Neuronal stem cell (in vitro differentiated cells): ENCODE data around the gene HLA-DRB1.
"Not testable (repeated sequence)": the region's sequence is repeated elsewhere in the genome, so short reads cannot be mapped to it uniquely, and the experiment has no call there.

ENCODE experiments used
- DNase-seq: peaks from one replicate; pipeline ENCODE4 v3.0.0-alpha.2; 2013; ENCODE audit warnings: low spot score
- H2AFZ ChIP-seq: one replicate; pipeline ENCODE4 v1.6.1; 2013; ENCODE audit warnings: mild to moderate bottlenecking, low read length, inconsistent platforms
- H2AK5ac ChIP-seq: 2 replicates; pipeline ENCODE4 v1.6.1; 2013; ENCODE audit warnings: low read depth, mild to moderate bottlenecking, inconsistent platforms, low read length, moderate library complexity, mixed read lengths
- H2BK120ac ChIP-seq: 2 replicates; pipeline ENCODE4 v1.6.1; 2013; ENCODE audit warnings: low read depth, mild to moderate bottlenecking, inconsistent platforms, low read length, moderate library complexity, mixed read lengths
- H2BK12ac ChIP-seq: one replicate; pipeline ENCODE4 v1.6.1; 2013; ENCODE audit warnings: low read length, inconsistent platforms
- H2BK15ac ChIP-seq: 2 replicates; pipeline ENCODE4 v1.6.1; 2013; ENCODE audit warnings: mild to moderate bottlenecking, low read length, inconsistent platforms, mixed read lengths
- H2BK5ac ChIP-seq: one replicate; pipeline ENCODE4 v1.6.1; 2013; ENCODE audit warnings: inconsistent platforms, mild to moderate bottlenecking, low read length, moderate library complexity
- H3K14ac ChIP-seq: one replicate; pipeline ENCODE4 v1.6.1; 2013; ENCODE audit warnings: low read length, inconsistent platforms
- H3K18ac ChIP-seq: 2 replicates; pipeline ENCODE4 v1.6.1; 2013; ENCODE audit warnings: low read length, inconsistent platforms
- H3K23ac ChIP-seq: 2 replicates; pipeline ENCODE4 v1.6.1; 2013; ENCODE audit warnings: low read depth, mild to moderate bottlenecking, mixed read lengths, low read length, inconsistent platforms; ENCODE audit not compliant: poor library complexity
- H3K27ac ChIP-seq: replicated peaks from 3 replicates; pipeline ENCODE4 v1.5.1; 2013; ENCODE audit warnings: low read length, inconsistent platforms
- H3K27me3 ChIP-seq, 3 experiments: 2 replicates each; pipeline ENCODE4 v1.6.1; 2013; ENCODE audit warnings: low read length in 3 of 3, mild to moderate bottlenecking in 2 of 3, inconsistent platforms in 1 of 3, low read depth in 1 of 3, mixed read lengths in 1 of 3, moderate library complexity in 1 of 3; ENCODE audit not compliant: control insufficient read depth in 3 of 3, insufficient read depth in 3 of 3
- H3K36me3 ChIP-seq, 2 donors: replicated peaks in 1 of 2; 2 replicates each; pipeline ENCODE4 v1.6.1; 2013; ENCODE audit warnings: low read length in 2 of 2; ENCODE audit not compliant: control insufficient read depth in 2 of 2, insufficient read depth in 2 of 2
- H3K4ac ChIP-seq: 2 replicates; pipeline ENCODE4 v1.6.1; 2013; ENCODE audit warnings: inconsistent platforms, mild to moderate bottlenecking, low read length, moderate library complexity
- H3K4me1 ChIP-seq, 2 donors: 1 replicate in 1 of 2; 2 replicates in 1 of 2; pipeline ENCODE4 v1.6.1; 2013; ENCODE audit warnings: low read length in 2 of 2, low read depth in 1 of 2; ENCODE audit not compliant: control insufficient read depth in 2 of 2, insufficient read depth in 1 of 2
- H3K4me2 ChIP-seq: one replicate; pipeline ENCODE4 v1.6.1; 2013; ENCODE audit warnings: mild to moderate bottlenecking, low read length, inconsistent platforms; ENCODE audit not compliant: insufficient read depth, poor library complexity, severe bottlenecking
- H3K4me3 ChIP-seq, 2 donors: 2 replicates each; pipeline ENCODE4 v1.5.1; 2013; ENCODE audit warnings: low read length in 2 of 2, mild to moderate bottlenecking in 2 of 2, inconsistent platforms in 1 of 2, moderate library complexity in 1 of 2
- H3K79me1 ChIP-seq: one replicate; pipeline ENCODE4 v1.6.1; 2013; ENCODE audit warnings: low read depth, mild to moderate bottlenecking, inconsistent platforms, low read length, moderate library complexity
- H3K9ac ChIP-seq: one replicate; pipeline ENCODE4 v1.6.1; 2013; ENCODE audit warnings: mild to moderate bottlenecking, low read depth, low read length, inconsistent platforms; ENCODE audit not compliant: poor library complexity
- H3K9me3 ChIP-seq, 2 donors: replicated peaks in 1 of 2; 2 replicates each; pipeline versions ENCODE3 to v1.6.1; 2013; ENCODE audit warnings: low read length in 2 of 2, mild to moderate bottlenecking in 2 of 2, inconsistent platforms in 1 of 2, low read depth in 1 of 2, mixed read lengths in 1 of 2, moderate library complexity in 1 of 2; ENCODE audit not compliant: control insufficient read depth in 2 of 2, insufficient read depth in 1 of 2
- H4K8ac ChIP-seq: one replicate; pipeline ENCODE4 v1.6.1; 2013; ENCODE audit warnings: low read depth, mild to moderate bottlenecking, inconsistent platforms, low read length, moderate library complexity
- H4K91ac ChIP-seq: one replicate; pipeline ENCODE4 v1.6.1; 2013; ENCODE audit warnings: low read length, low read depth, mild to moderate bottlenecking, inconsistent platforms; ENCODE audit not compliant: poor library complexity
- WGBS, 2 donors: extraction: QIAGEN DNeasy Blood & Tissue Kit; methylation state at CpG; one replicate each; pipeline ENCODE4 v1.1.7; 2013; ENCODE audit warnings: missing lambda C conversion rate in 2 of 2, mixed read lengths in 1 of 2; ENCODE audit not compliant: insufficient read length in 2 of 2, insufficient replicate concordance in 1 of 2; ENCODE audit errors: extremely low coverage in 2 of 2; 5-methylcytosine and 5-hydroxymethylcytosine counted together

Gene HLA-DRB1

GRCh38 chr6:32580593-32580992 is 9.1 kb downstream of the HLA-DRB1 start:
- H2AFZ ChIP-seq = no peak overlapping the region
- H3K14ac ChIP-seq = no peak overlapping the region
- H2AK5ac ChIP-seq = no peak overlapping the region
- no peak overlapping the region for H3K23ac ChIP-seq
- no peaks in the 10 kb centered on the region for H3K9me3 ChIP-seq
- no peak overlapping the region for H3K4me3 ChIP-seq
- no peak overlapping the region for H3K9ac ChIP-seq
- H3K27me3 ChIP-seq = peaks cover 0 to 39% (median 0%) of the 10 kb centered on the region in 3 experiments
- H3K4me1 ChIP-seq = no peaks in the 10 kb centered on the region
- H3K18ac ChIP-seq = no peak overlapping the region
- no peak overlapping the region for H2BK15ac ChIP-seq
- no peak overlapping the region for H3K4ac ChIP-seq
- no peak overlapping the region for H2BK12ac ChIP-seq
- H3K27ac ChIP-seq = no peak overlapping the region
- no peak overlapping the region for H2BK5ac ChIP-seq
- no peak for DNase-seq
- no peaks in the 10 kb centered on the region for H3K36me3 ChIP-seq
- WGBS, 2 donors = no CpG with 5 or more reads among the region's 4 CpGs
- no peak overlapping the region for H3K4me2 ChIP-seq
- no peaks in the 10 kb centered on the region for H3K79me1 ChIP-seq
- H4K8ac ChIP-seq = no peak overlapping the region
- no peak overlapping the region for H2BK120ac ChIP-seq
- H4K91ac ChIP-seq = no peak overlapping the region

- no peak overlapping the region for H2AFZ ChIP-seq
- no peak overlapping the region for H3K9ac ChIP-seq
- no peak overlapping the region for H2BK120ac ChIP-seq
- H4K8ac ChIP-seq = no peak overlapping the region
- no peak overlapping the region for H3K4me2 ChIP-seq
- no peak overlapping the region for H2BK15ac ChIP-seq
- no peak overlapping the region for H3K14ac ChIP-seq
- H4K91ac ChIP-seq = no peak overlapping the region
- H3K36me3 ChIP-seq = no peaks in the 10 kb centered on the region
- no peaks in the 10 kb centered on the region for H3K4me1 ChIP-seq
- H3K18ac ChIP-seq = no peak overlapping the region
- DNase-seq = no peak
- H3K27me3 ChIP-seq = peaks cover 0 to 23% (median 0%) of the 10 kb centered on the region in 3 experiments
- H2BK12ac ChIP-seq = no peak overlapping the region
- no peaks in the 10 kb centered on the region for H3K9me3 ChIP-seq
- no peak overlapping the region for H3K4ac ChIP-seq
- H2BK5ac ChIP-seq = no peak overlapping the region
- no peak overlapping the region for H2AK5ac ChIP-seq
- H3K79me1 ChIP-seq = no peaks in the 10 kb centered on the region
- no peak overlapping the region for H3K23ac ChIP-seq
- H3K27ac ChIP-seq = no peak overlapping the region
- no CpG with 5 or more reads among the region's 3 CpGs for WGBS, 2 donors
- no peak overlapping the region for H3K4me3 ChIP-seq
Measured at GRCh38 chr6:32578962-32579361, 10.7 kb downstream of the HLA-DRB1 start.

- not testable (repeated sequence) for DNase-seq, H2BK12ac ChIP-seq, H3K79me1 ChIP-seq, H3K4me1 ChIP-seq, H2BK15ac ChIP-seq, H3K18ac ChIP-seq, H3K4ac ChIP-seq, H2BK120ac ChIP-seq, H3K23ac ChIP-seq, H3K4me3 ChIP-seq, H3K36me3 ChIP-seq, H3K4me2 ChIP-seq, H2AFZ ChIP-seq, H4K91ac ChIP-seq, H2AK5ac ChIP-seq, H3K9ac ChIP-seq, H3K27ac ChIP-seq, H4K8ac ChIP-seq, H3K14ac ChIP-seq, H2BK5ac ChIP-seq, H3K27me3 ChIP-seq, H3K9me3 ChIP-seq
- no CpG with 5 or more reads among the region's 5 CpGs for WGBS, 2 donors
Measured at GRCh38 chr6:32577493-32577892, 12.2 kb downstream of the HLA-DRB1 start.

- H2BK120ac ChIP-seq = no peak overlapping the region
- no peak overlapping the region for H3K4ac ChIP-seq
- WGBS, 2 donors = no CpG with 5 or more reads among the region's 1 CpG
- H3K14ac ChIP-seq = no peak overlapping the region
- H3K4me1 ChIP-seq = no peaks in the 10 kb centered on the region
- no peak overlapping the region for H2BK12ac ChIP-seq
- H3K9ac ChIP-seq = no peak overlapping the region
- H3K79me1 ChIP-seq = no peaks in the 10 kb centered on the region
- H3K9me3 ChIP-seq = no peaks in the 10 kb centered on the region
- H3K36me3 ChIP-seq = no peaks in the 10 kb centered on the region
- no peak overlapping the region for H2BK5ac ChIP-seq
- no peak overlapping the region for H3K4me2 ChIP-seq
- no peak overlapping the region for H4K91ac ChIP-seq
- H4K8ac ChIP-seq = no peak overlapping the region
- no peak overlapping the region for H3K27ac ChIP-seq
- no peak overlapping the region for H2BK15ac ChIP-seq
- no peak overlapping the region for H2AFZ ChIP-seq
- no peak overlapping the region for H3K18ac ChIP-seq
- no peaks in the 10 kb centered on the region for H3K27me3 ChIP-seq
- H3K4me3 ChIP-seq = no peak overlapping the region
- no peak overlapping the region for H3K23ac ChIP-seq
- H2AK5ac ChIP-seq = no peak overlapping the region
- no peak for DNase-seq
Measured at GRCh38 chr6:32576250-32576649, 13.4 kb downstream of the HLA-DRB1 start.
